ENCODE data around the gene CDC37L1. TPM values are rescaled to one million over a fixed set of nuclear protein-coding genes. Genes with fewer than 3 reads are reported as not detected.
A peak's percentile ranks its signal among the peaks of the same experiment; 100 is the strongest.

The CDC37L1 gene
- total and polyA plus RNA-seq, 2 experiments from 2014 or later = 26.9 to 29.6 TPM

- TF ChIP-seq REST (IDR thresholded peaks at IDR 0.05; ENCODE audit: unreplicated experiment) = no peak
- no peak for TF ChIP-seq CTCF (conservative IDR thresholded peaks at IDR 0.05; ENCODE audit: low read depth in 2 of 2)
- TF ChIP-seq ZNF331 (CRISPR knock-in tag; IDR thresholded peaks at IDR 0.05; ENCODE audit: low read depth) = no peak
Observed at GRCh38 chr9:4661165-4661564, 18.2 kb upstream of the CDC37L1 start (continued).

- Mint-ChIP-seq H3K27me3 (ENCODE audit: insufficient read depth, low read depth, poor library complexity) (peaks cover 5% of the 10 kb centered on the region), H3K9me3 (0 out of 3 replicates have a peak, but pooled peaks cover 3% of the 10 kb centered on the region), H3K4me3 (peak overlapping the region; percentile 75), H3K27ac (peak overlapping the region; percentile 68; the same call in 1 of the 2 replicates), H3K36me3 (ENCODE audit: low read depth) (peaks cover 4% of the 10 kb centered on the region; the same call in 1 of the 3 replicates), H3K4me1 (peaks cover 57% of the 10 kb centered on the region)
- no peaks in the 10 kb centered on the region for H4K20me1 ChIP-seq (replicated peaks; ENCODE audit: insufficient read depth)
- H3K4me2 ChIP-seq = peak overlapping the region; percentile 70
- H3K27me3 ChIP-seq (ENCODE audit: insufficient read depth) = 0 out of 2 replicates have a peak, but pooled peaks cover 2% of the 10 kb centered on the region
- no peak for DNase-seq (ENCODE audit: low spot score)
- peaks cover 50% of the 10 kb centered on the region for H3K4me1 ChIP-seq (ENCODE audit: insufficient read depth)
- H3K9me2 ChIP-seq (ENCODE audit: insufficient read depth) = no peaks in the 10 kb centered on the region
- TF ChIP-seq CTCF (conservative IDR thresholded peaks at IDR 0.05; ENCODE audit: low read depth in 2 of 2) = no peak
- TF ChIP-seq CREB1 (CRISPR knock-in tag; IDR thresholded peaks at IDR 0.05; ENCODE audit: low read depth) = no peak
- TF ChIP-seq ETS1 (IDR thresholded peaks at IDR 0.05) = no peak
- no peak for TF ChIP-seq ZNF462 (CRISPR knock-in tag; IDR thresholded peaks at IDR 0.05)
- TF ChIP-seq EZH2 (IDR thresholded peaks at IDR 0.05; ENCODE audit: low read depth, unreplicated experiment) = no peak
- TF ChIP-seq ZNF114 (CRISPR knock-in tag; IDR thresholded peaks at IDR 0.05) = no peak
- no peak for TF ChIP-seq ZNF331 (CRISPR knock-in tag; IDR thresholded peaks at IDR 0.05; ENCODE audit: low read depth)
- TF ChIP-seq STAT1 (IDR thresholded peaks at IDR 0.05; ENCODE audit: unreplicated experiment) = no peak
- H3K36me3 ChIP-seq (ENCODE audit: insufficient read depth) = no peaks in the 10 kb centered on the region
- peak overlapping the region; percentile 26; the same call in 1 of the 2 replicates for H3K27ac ChIP-seq (ENCODE audit: low read depth)
- peak overlapping the region; percentile 79 for H3K4me3 ChIP-seq
- peaks cover 13% of the 10 kb centered on the region; the same call in 1 of the 2 replicates for H3K79me2 ChIP-seq (replicated peaks; ENCODE audit: insufficient read depth)
- no peaks in the 10 kb centered on the region for H3F3A ChIP-seq (replicated peaks; ENCODE audit: low read depth)
- ATAC-seq = peak; percentile 2; the same call in 1 of the 3 replicates
- peak overlapping the region; percentile 8; the same call in 1 of the 2 replicates for H2AFZ ChIP-seq
Observed at GRCh38 chr9:4661611-4662010, 17.8 kb upstream of the CDC37L1 start.
